GM08714 (cell line): ENCODE measurements around the gene CD4.
A peak's percentile ranks its signal among the peaks of the same experiment; 100 is the strongest.
"Not testable (repeated sequence)": the region's sequence is repeated elsewhere in the genome, so short reads cannot be mapped to it uniquely, and the experiment has no call there.

Experiments
- H3K4me3 ChIP-seq: fragments of 200-500 bp; sonication (Bioruptor generic); 2 replicates; pipeline ENCODE4 v1.5.1; 2014; ENCODE audit warnings: mild to moderate bottlenecking, low read length, inconsistent platforms
- ZNF274 ChIP-seq: IDR thresholded peaks from 2 replicates; pipeline ENCODE4 v1.6.1; 2012; ENCODE audit warnings: mild to moderate bottlenecking, low read depth, low read length

The CD4 gene

DNA sequence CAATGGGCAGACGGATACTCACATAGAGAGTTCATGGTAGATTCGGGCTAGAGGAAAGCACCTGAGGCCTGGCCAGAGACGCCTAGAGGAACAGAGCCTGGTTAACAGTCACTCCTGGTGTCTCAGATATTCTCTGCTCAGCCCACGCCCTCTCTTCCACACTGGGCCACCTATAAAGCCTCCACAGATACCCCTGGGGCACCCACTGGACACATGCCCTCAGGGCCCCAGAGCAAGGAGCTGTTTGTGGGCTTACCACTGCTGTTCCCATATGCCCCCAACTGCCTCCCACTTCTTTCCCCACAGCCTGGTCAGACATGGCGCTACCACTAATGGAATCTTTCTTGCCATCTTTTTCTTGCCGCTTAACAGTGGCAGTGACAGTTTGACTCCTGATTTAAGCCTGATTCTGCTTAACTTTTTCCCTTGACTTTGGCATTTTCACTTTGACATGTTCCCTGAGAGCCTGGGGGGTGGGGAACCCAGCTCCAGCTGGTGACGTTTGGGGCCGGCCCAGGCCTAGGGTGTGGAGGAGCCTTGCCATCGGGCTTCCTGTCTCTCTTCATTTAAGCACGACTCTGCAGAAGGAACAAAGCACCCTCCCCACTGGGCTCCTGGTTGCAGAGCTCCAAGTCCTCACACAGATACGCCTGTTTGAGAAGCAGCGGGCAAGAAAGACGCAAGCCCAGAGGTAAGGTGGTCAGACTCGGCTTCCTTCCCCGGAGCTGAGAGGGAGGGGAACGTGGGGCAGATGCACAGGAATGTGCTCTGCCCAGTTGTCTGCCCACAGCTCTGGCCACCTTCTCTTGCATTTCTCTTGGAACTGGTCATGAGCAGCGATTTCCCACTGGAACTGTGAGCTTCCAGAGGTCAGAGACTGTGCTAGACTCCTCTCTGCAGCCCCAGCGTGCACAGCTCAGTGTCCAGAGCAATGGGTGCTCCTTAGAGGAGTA is at the start of gene CD4:
TSS of gene CD4 (plus strand) at position 557 of the 953 bp plus-strand sequence. CDS start 10,611 bp downstream, outside the sequence.
- no peak for TF ChIP-seq ZNF274
- no peak within 1 kb of the TSS for H3K4me3 ChIP-seq

DNA sequence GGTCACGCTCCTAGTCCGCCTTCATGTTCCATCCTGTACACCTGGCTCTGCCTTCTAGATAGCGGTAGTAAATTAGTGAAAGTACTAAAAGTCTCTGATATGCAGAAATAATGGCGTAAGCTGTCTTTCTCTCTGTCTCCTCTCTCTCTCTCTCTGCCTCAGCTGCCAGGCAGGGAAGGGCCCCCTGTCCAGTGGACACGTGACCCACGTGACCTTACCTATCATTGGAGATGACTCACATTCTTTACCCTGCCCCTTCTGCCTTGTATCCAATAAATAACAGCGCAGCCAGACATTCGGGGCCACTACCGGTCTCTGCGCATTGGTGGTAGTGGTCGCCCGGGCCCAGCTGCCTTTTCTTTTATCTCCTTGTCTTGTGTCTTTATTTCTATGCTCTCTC is 47.2 kb upstream of the CD4 start:
- not testable (repeated sequence) for H3K4me3 ChIP-seq

DNA sequence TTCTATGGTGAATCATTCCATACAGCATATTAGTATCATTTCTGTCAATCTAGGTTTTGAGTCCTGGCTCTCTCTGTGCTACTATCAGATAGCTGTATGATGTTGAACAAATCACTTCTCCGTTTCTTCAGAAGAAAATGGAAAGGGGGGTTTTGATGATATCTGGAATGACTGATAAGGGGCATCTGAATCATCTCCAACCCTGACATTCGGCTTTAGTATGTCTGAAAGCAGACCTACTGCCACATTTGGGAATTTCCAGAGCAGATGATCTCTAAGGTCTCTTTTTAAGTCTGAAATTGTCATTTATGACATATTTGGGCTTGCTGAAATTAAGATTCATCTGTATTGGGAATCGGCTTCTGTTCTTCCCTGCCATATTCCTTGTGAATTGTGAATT is 46.5 kb upstream of the CD4 start:
- TF ChIP-seq ZNF274: no peak
- no peak overlapping the region for H3K4me3 ChIP-seq

DNA sequence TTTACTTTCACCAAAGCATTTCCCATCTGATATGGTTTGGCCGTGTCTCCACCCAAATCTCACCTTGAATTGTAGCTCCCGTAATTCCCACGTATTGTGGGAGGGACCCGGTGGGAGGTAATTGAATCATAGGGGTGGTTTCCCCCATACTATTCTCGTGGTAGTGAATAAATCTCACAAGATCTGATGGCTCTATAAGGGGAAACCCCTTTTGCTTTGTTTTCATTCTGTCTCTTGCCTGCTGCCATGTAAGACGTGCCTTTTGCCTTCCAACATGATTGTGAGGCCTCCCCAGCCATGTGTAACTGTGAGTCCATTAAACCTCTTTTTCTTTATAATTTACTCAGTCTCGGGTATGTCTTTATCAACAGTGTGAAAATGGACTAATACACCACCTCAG is 46.0 kb upstream of the CD4 start:
- not testable (repeated sequence) for H3K4me3 ChIP-seq

DNA sequence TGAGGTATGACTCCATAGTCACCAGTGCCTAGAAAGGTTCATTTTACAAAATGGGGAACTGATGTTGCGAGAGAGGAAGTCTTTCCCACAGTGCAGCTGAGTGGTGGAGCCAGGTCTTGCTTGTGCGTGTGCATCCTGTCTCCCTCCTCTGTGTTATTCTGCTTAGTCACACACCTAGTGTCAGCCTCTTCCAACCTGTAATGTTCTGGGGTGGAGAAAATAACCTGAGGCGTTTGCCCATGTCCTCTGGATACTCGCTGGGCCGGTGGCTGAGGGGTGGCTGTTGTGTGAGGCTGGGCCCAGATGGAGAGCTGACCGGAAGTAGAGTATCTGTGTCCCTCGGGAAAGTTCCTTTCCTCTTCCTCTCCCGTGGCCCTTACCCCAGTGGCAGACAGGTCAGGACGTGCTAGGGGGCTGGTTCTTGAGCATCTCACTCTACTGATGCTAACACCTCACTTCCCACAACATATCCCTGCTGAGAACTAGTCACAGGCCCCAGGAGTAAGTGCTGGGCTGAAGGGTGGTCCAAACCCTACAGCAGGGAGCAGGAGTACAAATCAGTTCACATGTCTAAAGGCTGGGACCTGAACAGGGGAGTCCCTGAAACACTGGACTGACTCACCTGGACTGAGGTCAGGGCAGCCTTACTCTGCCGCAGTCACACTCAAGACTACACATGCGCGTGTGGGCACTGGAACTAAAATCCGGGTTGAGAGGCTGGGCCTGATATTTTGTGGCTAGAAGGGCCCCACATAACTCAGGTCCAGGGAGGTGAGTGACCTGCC is 43.4 kb upstream of the CD4 start:
- no peak for TF ChIP-seq ZNF274
- no peak overlapping the region for H3K4me3 ChIP-seq

DNA sequence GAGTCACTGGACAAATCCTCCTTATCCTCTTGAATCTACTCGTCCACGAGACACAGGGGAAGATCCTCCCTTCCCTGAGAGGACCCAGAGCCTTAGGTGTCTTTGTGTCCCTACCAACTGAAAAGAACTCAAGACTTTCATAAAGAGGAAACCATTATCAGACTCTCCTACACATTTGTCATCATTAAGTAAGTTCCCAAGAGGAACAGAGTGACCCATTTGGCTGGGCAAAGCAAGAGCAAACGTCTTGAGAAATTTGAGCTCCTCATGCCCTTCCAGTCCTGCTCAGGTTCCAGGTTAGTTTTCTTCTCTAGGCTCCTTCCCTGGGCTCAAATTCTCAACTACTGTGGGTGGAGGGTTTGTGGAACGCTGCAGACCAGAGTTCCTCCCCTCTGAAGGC is 42.1 kb upstream of the CD4 start:
- H3K4me3 ChIP-seq: no peak overlapping the region
- TF ChIP-seq ZNF274: no peak

DNA sequence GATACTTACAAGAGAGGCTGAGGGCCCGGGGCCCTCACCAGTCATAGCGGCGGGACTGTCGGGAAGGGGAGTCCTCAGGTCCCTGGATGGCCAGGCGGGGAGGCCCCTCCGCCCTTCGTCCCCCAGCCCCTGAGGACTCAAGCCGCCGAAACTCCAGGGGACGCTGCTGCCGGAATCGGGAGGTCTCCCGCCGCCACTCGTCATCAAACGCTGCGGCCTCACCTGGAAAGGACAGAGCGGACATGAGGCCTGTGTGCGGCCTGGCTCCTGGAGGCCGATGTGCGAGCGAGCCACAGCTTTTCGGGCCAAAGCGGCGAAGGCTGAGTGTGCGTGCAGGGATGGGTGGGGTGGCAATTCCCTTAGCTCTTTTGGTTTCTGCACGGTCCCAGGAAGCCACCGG is 40.6 kb upstream of the CD4 start:
- no peak overlapping the region for H3K4me3 ChIP-seq
- no peak for TF ChIP-seq ZNF274

DNA sequence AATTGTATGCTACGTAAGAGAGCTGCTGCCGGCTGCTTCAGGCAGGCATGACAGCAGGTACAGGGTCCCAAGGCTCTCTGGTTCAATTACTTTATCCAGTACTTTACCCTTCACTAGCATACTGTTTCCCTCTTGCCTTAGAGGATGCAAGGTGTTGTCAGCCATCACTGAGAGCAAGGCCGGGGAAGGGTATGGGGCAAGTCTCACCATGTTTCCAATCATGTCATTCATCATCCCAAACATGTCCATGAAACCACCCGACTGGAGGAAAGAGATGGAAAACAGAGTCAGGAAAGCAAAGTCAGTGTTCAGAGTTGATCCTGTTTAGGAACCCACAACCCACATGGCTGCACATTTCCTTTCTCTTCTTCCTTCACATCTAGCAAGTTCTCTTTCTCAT is 38.8 kb upstream of the CD4 start:
- no peak for TF ChIP-seq ZNF274
- H3K4me3 ChIP-seq: no peak overlapping the region

DNA sequence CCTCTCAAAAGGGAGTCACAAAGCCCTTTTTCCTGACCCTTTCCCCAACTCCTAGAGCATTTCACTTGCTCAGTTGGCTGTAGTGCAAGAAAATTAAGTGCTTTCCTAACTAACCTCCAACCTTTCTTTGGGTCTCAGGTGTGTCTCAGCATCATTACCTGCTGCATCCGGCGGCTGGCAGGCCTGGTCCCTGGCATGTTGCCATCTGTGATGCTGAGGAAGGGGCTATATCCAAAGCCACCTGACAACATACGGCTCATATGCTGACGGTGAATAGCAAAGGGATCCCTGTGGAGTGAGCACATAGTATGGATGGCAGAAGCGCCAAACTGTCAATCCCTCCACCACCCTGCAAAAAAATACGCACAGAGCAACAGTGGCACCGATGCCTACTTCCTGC is 37.6 kb upstream of the CD4 start:
- TF ChIP-seq ZNF274: no peak
- peak overlapping the region; percentile 86; the same call in 1 of the 2 replicates for H3K4me3 ChIP-seq

DNA sequence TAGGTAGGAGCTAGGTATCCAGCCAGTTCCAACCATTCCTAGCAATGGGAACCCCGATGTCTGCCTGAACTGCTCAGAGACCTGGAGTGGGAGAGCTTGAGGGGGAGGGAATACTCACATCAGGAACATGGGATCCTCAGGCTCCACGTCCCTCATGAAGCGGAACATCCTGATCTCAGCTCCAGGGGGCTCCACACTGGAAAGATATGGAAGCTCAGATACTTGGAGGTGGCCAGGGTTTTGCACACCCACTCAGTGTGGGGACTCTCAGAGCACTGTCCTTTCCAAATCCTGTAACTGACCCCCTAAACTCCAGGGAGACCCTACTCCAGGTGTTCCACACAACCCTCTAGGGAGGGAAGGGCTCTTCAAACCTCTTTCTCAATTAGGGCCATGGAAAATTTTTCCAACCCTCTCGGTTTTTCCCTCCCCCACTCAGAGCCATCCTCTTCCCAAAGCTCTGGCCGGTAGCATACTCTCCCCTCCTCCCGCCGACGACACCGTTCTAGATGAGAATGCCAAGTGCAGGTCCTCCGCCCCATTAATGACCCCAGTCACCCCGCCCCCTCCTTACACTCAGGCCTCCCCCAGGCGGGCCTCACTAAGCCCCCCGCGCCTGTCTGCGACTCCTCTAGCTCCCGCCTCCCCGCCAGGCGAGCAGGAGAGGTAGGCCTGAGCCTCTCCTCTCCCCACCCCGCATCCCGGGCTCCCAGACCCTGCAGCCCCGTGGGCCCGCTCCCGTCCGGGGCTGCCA is 37.0 kb upstream of the CD4 start:
- peak overlapping the region; percentile 86 for H3K4me3 ChIP-seq
- TF ChIP-seq ZNF274: no peak

DNA sequence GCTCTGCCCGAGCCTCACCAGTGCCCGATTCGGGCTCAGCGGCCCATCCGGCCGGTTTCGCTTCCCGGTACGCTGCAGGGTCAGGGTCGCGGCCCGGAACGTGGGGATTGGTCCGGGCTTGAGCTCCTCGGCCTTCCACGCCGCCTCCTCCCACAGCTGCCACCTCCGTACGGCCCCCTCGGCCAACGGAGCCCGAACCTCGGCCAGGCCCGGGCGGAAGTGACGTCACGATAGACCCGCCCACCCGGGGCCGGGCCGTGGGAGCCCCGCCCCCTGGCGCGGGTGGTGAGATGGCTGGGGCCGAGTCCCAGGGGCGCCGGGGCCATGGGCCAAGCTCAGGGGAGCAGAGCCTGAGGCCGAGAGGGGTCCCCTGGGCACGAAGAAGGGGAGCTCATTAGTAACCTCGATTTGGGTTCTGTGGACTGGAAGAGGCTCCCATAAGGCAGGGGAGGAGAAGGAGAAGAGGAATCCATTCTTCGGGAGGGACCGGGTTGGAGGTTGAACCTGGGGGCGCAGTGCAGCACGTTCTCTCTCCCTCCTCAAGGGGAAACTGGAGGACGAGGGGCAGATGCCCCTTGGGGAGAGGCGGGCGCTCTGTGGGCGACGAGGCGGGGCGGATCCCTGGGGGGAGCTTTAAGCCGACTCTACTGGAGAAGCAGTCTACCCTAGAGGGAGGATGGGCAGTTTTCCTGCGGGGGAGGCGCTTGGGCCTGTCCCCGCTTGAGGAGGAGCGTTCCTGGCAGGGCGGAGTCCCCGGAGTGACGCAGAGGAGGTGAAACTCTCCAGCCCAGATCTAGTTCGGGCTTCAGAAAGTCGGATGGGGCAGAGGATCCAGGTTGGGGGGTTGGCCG is 36.2 kb upstream of the CD4 start, which contains the start of gene MLF2:
TSS of gene MLF2 (minus strand) at position 221 of the 851 bp plus-strand sequence. CDS start 807 bp downstream, outside the sequence.
- no peak for TF ChIP-seq ZNF274
- H3K4me3 ChIP-seq: peak within 1 kb of the TSS; percentile 86

DNA sequence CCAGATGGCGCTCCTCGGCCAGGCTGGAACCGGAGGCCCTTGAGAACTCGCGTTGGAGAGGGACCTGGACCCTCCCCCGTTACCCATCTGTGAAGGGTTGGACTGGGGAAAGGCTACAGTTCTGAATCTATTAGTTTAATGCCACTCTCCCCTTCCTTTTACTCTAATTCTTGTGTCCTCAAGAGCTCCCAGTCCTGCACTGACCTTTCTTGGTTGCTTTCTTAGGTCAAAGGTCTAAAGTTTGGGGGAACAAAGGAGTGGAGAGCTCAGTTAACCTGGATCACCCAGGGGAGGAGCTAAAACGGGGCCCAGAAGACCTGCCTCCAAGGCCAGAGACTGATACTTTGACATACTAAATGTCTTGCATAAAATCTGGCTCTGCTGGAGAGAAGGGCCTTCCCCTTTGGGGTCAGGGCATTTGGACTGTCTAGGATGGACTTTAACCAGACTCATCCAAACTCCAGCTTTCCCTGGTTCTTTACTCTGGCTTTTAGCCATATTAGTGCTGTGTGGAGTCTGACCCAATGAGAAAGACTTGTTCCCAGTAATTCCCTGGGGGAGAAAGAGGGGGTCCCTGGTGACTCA is 35.5 kb upstream of the CD4 start:
- TF ChIP-seq ZNF274: no peak
- no peak overlapping the region for H3K4me3 ChIP-seq

DNA sequence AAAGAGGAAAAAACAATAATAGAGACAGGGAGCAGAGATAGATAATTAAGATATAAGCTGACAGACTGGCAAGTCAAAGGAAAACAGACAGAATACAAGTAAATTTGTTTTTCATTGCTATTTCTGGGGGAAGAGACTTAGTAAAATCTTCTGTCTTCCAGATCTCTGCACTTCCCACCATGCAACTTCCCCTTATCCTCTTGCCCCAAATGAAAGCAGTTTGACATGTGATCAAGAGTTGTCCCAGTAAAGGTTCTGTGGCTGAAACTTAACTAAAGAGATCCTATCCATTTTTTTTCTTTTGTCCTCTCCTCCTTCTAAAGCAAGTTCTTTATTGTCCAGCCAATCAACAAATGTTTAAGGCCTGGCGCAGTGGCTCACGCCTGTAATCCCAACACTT is 34.9 kb upstream of the CD4 start:
- no peak overlapping the region for H3K4me3 ChIP-seq
- no peak for TF ChIP-seq ZNF274
